CD4-positive, alpha-beta T cell treated with Interleukin-4 for 1 hour (primary cell): ENCODE measurements around the gene TARS2.

Experiments used
- DNase-seq, 2 donors: peaks; one replicate each; pipeline ENCODE4 v3.0.0-alpha.2; 2020 to 2022

The TARS2 gene

DNA sequence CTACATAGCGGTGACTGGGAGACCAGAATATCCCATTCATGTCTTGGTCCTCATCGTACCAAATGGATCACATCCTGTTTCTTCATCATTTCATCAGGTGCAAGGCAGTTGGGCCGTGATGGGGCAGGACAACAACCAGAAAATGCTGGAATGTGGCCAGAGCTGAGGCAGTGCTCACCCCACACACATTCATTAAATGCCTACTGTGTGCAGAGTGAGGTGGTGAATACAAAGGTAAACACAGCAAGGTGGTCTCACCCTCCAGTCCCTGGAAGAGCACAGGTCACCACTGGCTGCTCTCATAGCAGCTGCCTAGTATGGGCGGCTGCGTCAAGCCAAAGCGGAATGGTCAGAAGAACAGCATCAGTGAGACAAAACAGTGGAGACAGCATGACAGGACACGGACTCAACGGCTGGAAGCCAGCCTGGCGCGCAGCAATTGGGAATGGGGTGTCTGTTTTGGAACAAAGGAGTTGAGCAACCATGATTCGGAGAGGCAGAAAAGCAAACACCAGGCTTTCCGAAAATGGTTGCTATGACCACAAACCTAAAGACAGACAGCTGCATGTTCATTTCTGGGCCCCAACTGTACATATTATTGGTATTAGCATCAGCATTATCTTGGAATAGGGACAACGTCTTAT lies 56.4 kb downstream of the TARS2 start:
- DNase-seq, result no peak

DNA sequence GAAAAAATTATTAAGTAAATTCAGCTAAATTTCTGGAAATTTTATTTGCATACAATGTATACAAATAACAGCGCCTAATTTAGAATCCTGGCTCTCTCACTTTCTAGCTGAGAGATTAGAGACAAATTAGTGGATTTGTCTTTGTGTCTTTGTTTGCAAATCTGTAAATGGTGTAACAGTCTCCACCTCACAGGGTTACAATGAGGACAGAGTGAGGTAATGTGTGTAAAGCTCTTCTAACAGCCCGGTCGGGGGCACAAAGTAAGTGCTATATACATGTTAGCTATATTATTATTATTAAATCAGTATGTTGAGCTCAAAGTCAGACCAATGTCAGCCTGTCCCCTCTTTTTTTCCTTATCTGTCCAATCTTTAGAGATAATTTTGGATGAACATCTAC lies 57.0 kb downstream of the TARS2 start:
- no peak for DNase-seq

DNA sequence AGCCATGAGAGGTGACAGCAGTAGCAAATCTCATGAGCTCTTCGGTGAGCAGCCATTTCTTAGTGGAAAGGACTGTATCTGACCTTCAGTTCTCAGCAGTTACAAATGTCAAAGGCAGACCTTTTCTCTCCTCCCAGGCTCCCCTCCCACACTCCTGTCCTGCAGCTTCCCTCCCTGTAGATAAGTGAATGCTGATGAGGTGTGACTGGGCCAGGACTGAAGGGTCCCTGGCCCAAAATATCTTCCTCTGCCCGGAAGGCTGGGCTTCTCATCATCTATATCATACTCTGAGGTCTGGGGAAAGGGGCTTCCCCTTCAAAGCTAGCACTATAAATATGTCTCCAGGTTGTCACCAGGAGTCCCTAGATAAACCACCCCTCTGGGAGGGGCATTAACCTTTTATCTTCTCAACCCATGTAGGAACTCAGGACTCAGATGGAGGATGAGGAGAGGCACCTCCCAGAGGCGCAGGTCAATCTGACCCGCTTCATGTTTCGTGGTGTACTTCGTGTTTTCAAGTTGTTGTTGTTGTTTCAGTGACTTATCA lies 58.3 kb downstream of the TARS2 start:
- DNase-seq, result no peak

DNA sequence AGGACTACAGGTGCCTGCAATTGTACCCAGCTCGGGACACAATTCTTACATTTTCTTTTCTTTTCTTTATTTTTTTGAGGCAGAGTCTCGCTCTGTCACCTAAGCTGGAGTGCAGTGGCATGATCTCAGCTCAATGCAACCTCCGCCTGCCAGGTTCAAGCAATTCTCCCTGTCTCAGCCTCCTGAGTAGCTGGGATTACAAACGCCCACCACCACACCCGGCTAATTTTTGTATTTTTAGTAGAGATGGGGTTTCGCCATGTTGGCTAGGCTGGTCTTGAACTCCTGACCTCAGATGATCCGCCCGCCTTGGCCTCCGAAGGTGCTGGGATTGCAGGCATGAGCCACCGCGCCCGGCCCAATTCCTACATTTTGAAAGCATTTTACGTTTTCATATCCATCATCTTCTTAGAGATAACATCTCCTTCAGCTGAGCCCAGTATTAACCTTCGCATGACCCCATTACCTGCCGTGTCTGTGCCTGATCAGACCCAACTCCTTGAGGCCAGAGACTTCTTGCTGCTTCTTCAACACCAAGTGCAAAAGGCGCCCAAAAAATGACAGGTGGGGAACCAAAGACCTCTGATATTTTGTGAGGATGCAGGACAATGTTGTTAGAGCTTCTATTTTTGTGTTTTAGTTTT lies 59.2 kb downstream of the TARS2 start:
- DNase-seq, result no peak

DNA sequence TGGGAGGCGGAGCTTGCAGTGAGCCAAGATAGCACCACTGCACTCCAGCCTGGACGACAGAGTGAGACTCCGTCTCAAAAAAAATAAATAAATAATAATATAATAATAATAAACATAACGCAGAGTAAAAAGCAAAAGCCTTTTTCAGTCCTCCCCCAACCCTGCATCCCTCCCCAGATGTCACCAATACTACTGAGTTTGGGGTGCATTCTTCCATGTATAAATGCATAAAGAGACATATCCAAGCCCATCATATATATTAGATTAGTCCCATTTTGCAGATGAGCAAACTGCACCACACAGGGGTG lies 61.1 kb downstream of the TARS2 start:
- DNase-seq, result no peak

DNA sequence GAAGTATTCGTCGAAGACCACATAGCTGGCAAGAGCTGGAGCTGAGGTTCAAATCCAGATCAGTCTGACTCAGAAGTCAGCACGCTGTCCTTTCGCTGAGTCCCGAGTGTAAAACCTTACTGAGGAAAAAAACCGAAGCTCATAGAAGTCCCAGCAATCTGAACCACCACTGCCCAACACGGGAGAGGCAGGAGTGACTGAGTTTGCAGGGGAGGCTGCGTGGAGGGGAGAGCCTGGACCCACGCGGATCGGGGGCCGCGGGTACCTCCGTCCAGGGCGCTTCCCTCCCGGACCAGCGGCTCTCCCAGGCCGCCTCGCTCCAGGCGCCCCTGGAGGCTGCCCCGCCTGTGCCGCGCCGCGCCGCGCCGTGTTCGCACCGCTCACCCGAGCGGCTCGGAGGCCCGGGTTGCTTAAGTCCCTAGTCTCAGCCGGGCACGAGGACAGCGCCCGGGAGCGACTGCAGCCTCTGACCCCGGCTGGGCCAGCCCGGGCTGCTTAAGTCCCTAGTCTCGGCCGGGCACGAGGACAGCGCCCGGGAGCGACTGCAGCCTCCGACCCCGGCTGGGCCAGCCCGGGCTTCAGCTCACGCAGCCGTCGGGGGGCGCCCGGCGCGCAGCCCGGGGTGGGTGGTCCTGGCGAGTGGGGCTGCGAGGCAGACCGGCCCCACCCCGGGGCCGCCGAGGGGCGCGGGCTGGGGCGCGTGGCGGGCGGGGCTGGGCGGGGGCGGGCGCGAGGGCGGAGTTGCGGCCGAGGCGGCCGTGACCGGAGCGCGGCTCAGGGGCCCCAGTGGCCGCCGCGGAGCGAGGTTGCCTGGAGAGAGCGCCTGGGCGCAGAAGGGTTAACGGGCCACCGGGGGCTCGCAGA lies 61.6 kb downstream of the TARS2 start, which contains the start of gene ADAMTSL4:
TSS of gene ADAMTSL4 (plus strand) at position 777 of the 864 bp plus-strand sequence. CDS start 2,881 bp downstream, outside the sequence.
- peak in 1 of 2 donors; percentile 37 for DNase-seq

DNA sequence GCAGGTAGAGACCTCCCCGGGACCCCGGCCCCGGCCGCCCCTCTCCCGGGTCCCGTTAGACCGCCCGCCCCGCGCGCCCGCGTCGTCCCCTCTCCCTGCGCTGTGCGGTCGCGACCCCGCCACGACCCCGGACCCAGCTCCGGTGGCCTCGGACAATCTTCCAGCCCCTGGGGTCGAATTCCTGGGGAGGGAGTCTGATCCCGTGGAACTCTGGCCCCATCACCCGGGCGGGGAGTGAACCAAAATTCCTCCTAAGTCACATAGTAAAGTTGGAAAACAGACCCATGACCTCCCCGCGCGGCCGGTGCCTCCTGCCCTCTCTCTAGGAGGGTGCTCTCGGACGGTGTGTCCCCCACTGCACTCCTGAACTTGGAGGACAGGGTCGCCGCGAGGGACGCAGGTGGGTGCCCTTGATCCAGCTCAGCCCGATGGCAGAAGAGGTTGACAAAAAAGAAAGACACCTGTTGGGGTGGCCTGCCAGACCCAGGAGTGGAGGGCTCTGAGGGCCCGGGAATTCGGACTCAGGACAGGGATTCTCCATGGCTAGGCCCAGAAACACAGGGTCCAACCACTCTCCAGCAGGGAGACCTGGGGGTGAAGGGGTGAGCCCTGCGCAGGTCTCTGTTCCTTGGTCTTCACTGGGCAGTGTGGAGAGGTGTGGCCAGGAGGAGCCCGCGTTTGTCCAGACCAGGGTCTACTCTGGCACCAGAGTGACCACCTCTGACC lies 62.4 kb downstream of the TARS2 start:
- DNase-seq, result no peak

DNA sequence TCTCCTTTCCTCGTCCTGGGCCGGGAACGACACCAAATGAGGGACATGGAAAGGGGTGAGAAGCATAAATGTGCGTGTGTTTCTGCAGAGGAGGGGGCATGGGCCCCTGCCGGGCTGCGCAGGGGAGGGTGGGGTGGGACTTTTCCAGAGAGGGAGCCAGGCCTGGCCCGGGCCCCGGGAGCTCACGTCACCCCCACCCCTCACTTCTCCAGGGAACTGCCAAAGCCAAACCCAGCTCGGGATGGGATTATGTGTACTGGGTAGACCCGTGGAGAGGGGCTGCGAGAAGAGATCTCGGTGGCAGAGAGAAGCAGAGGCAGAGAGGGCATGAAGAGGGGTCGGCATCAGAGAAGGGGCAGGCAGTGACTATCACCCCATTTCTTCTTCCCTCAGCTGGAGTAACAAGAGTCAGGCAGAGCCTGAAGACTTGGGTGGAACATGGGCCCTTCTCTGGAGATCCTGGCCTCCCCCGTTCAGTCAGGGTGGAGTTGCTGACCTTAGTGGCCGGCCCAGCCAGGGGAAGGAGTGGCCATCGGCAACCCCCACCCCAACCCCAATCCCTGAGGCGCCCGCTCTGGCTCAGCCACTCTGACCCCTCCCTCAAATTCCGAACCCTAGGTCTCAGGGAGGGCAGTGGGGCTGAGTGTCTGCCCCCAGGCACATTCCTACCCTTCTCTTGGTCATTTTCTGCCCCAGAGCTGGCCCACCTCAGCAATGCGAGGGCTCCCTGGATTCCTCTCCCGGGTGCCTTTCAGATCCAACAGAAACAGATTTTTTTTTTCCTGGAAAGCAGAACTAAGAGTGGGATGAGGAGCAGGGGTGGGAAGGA lies 63.2 kb downstream of the TARS2 start:
- no peak for DNase-seq

DNA sequence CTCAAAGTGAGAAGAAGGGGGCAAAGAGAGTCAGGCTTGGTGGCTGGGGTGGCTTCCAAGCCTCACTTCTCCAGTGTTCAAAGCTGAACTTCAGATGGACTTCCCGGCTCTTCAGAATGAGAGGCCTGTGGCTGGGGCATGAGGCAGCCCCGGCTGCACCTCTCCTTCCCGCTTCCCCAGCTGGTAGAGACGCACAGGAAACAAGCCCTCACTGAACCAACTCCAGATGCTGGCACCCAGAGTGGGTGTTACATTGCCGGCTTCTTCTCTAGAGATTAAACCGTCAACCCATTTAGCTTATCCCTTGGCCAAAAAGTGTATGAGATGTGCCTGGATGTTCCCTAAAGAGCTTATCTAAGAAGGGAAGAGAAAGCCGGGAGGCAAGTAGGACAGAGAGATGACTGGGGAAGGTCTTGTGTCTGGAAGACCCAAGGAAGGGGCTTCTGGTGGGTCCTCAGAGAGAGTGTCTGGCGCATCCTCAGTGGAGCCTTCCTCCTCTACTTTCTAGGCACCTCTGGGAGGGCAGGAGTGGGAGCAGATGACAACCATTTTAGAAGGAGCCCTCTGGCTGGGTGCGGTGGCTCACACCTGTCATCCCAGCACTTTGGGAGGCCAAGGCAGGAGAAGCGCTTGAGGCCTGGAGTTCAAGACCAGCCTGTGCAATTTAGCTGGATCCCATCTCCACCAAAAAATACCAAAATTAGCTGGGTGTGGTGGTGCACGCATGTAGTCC lies 64.0 kb downstream of the TARS2 start:
- no peak for DNase-seq

DNA sequence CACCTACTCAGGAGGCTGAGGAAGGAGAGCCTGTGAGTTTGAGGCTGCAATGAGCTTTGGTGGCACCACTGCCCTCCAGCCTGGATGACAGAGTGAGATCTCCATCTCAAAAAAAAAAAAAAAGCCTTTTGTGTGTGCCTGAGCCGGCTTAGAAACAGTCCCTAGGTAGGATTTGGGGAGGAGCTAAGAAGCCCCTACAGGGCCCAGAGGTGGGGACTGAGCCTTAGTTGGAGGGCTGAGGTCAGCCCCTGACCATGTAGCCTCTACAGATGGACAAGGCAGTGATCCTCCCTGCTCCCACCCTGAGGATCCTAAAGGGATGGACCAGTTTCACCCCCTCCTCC lies 64.5 kb downstream of the TARS2 start:
- DNase-seq, result no peak

DNA sequence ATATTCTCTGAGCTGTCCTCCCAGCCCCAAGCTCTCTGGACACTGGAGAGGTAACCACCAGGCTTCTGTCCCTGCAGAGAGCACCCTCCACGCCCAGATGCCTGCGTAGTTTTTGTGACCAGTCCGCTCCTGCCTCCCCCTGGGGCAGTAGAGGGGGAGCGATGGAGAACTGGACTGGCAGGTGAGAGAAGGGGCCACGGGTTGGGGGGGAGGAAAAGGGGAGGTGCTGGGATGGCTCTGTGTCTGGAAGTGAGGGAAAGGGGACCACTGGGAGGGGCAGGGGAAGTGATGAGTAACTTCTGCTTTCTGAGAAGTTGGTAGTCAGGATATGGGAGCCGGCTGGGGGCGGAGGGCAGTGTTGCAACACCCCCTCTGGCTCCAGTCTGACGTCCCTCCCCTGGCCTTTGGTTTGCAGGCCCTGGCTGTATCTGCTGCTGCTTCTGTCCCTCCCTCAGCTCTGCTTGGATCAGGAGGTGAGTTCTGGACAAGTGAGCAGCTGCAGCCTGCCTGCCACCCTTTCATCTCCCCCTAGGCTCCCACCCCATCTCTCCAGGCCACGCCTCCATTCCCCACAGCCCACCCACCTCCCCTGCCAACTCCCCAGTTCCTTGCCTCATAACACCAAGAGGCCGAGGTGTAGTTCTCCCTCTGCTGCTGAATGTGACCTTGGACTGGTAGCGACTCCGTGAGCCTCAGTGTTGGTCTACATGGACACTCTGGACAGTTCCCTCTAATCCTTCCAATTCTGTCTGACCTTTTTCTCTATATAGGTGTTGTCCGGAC lies 65.1 kb downstream of the TARS2 start:
- peak in 1 of 2 donors; percentile 76 for DNase-seq

DNA sequence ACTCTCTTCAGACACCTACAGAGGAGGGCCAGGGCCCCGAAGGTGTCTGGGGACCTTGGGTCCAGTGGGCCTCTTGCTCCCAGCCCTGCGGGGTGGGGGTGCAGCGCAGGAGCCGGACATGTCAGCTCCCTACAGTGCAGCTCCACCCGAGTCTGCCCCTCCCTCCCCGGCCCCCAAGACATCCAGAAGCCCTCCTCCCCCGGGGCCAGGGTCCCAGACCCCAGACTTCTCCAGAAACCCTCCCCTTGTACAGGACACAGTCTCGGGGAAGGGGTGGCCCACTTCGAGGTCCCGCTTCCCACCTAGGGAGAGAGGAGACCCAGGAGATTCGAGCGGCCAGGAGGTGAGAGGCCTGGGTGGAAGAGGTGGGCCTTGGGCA lies 65.7 kb downstream of the TARS2 start:
- no peak for DNase-seq

DNA sequence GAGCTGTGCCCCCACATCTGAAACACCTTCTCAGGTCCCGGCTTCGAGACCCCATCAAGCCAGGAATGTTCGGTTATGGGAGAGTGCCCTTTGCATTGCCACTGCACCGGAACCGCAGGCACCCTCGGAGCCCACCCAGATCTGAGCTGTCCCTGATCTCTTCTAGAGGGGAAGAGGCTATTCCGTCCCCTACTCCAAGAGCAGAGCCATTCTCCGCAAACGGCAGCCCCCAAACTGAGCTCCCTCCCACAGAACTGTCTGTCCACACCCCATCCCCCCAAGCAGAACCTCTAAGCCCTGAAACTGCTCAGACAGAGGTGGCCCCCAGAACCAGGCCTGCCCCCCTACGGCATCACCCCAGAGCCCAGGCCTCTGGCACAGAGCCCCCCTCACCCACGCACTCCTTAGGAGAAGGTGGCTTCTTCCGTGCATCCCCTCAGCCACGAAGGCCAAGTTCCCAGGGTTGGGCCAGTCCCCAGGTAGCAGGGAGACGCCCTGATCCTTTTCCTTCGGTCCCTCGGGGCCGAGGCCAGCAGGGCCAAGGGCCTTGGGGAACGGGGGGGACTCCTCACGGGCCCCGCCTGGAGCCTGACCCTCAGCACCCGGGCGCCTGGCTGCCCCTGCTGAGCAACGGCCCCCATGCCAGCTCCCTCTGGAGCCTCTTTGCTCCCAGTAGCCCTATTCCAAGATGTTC lies 66.3 kb downstream of the TARS2 start:
- no peak for DNase-seq

DNA sequence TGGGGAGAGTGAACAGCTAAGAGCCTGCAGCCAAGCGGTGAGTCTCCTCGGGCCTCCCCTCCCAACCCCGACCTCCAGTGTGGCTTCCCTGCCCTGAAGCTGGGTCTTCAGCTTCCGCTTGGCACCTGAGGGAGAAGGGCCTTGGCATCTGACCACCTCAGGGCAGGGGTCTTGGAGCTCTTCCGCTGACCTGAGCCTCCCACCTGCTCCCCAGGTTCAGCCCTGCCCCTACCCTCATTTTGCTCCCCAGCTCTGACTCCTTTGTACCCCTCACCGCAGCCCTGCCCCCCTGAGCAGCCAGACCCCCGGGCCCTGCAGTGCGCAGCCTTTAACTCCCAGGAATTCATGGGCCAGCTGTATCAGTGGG lies 66.8 kb downstream of the TARS2 start:
- no peak for DNase-seq

DNA sequence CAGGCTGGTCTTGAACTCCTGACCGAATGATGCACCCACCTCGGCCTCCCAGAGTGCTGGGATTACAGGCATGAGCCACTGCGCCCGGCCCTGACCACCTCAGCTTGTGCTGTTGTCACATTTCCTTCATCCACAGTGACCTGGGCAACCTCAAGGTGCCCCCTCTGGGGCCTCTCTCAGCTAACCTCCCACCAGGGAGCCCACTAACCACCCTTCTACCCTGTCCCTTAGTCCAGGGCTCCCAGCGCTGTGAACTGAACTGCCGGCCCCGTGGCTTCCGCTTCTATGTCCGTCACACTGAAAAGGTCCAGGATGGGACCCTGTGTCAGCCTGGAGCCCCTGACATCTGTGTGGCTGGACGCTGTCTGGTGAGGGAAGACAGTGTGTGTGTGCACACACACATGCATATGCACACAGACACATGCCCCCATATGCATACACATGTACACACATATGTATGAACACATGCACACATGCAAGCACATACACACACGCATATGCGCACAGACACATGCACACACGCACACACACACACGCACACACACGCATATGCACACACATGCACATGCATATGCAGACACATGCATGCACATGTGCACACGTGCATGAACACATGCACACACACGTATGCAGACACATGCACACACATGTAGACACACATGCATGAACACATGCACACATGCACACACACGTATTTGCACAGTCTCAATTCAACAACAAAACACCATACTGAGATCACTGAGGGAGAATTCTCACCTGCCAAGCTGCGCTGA lies 68.2 kb downstream of the TARS2 start:
- DNase-seq, result no peak

DNA sequence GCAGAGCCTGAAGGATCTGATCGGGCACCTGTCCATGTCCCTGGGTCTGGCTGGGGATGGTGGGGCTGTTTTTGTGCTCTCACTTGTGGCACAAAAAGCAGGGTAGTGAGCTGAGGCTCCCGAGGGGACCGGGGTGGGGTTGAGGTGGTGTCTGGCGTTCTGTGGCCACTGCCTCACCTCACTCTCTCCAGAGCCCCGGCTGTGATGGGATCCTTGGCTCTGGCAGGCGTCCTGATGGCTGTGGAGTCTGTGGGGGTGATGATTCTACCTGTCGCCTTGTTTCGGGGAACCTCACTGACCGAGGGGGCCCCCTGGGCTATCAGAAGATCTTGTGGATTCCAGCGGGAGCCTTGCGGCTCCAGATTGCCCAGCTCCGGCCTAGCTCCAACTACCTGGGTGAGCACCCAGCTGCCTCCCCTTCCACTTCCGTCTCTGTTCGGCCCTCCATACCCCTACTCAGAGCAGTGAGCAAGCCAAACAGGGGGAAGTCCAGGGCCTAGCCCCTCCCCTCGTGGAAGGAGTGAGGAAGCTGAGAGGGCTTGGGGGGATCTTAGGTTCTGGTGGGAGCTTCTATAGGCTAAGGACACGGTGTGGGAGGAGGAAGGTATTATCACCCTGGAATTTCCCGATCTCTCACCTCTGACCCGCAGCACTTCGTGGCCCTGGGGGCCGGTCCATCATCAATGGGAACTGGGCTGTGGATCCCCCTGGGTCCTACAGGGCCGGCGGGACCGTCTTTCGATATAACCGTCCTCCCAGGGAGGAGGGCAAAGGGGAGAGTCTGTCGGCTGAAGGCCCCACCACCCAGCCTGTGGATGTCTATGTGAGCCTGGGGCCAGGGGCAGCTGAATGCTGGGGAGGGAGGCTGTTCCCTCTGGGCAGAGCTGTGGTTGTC lies 69.0 kb downstream of the TARS2 start:
- no peak for DNase-seq

DNA sequence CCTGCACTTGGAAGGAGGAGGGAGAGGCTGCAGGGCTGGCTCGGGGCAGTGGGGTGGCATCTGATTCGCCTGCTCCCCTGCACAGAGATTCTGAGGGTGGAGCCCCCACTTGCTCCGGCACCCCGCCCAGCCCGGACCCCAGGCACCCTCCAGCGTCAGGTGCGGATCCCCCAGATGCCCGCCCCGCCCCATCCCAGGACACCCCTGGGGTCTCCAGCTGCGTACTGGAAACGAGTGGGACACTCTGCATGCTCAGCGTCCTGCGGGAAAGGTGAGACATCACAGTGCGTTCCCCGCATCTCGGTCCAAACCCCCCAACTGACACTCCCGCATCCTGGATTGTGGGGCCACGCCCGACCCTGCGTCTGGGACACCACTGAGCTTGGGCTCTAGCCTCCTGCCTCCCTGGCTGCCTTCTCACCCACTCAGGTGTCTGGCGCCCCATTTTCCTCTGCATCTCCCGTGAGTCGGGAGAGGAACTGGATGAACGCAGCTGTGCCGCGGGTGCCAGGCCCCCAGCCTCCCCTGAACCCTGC lies 69.9 kb downstream of the TARS2 start:
- no peak for DNase-seq
